ENCODE measurements around the gene TLR5.

- TF ChIP-seq POLR2A (IDR thresholded peaks at IDR 0.05; ENCODE audit: low read length), result no peak
- TF ChIP-seq GATA1 (IDR thresholded peaks at IDR 0.05; ENCODE audit: low read depth, low read length), result no peak
These were observed 51.2 kb downstream of the TLR5 start for GRCh38 chr1:223091896-223092295.

All from erythroblast (primary cell).